AG10803 (cell line): ENCODE measurements around the gene C1orf167.

Experiments used
- DNase-seq: peaks from one replicate; pipeline ENCODE4 v3.0.0; 2010; ENCODE audit warnings: low read depth
- H3K4me3 ChIP-seq: 2 replicates; pipeline ENCODE4 v1.5.1; 2011; ENCODE audit warnings: mild to moderate bottlenecking, low read length, control low read depth
- TF ChIP-seq, protein P1 (sequence below): conservative IDR thresholded peaks from 2 replicates; pipeline ENCODE4 v1.5.1; 2011; ENCODE audit warnings: mild to moderate bottlenecking, low read length, control low read depth, inconsistent platforms

The C1orf167 gene

DNA sequence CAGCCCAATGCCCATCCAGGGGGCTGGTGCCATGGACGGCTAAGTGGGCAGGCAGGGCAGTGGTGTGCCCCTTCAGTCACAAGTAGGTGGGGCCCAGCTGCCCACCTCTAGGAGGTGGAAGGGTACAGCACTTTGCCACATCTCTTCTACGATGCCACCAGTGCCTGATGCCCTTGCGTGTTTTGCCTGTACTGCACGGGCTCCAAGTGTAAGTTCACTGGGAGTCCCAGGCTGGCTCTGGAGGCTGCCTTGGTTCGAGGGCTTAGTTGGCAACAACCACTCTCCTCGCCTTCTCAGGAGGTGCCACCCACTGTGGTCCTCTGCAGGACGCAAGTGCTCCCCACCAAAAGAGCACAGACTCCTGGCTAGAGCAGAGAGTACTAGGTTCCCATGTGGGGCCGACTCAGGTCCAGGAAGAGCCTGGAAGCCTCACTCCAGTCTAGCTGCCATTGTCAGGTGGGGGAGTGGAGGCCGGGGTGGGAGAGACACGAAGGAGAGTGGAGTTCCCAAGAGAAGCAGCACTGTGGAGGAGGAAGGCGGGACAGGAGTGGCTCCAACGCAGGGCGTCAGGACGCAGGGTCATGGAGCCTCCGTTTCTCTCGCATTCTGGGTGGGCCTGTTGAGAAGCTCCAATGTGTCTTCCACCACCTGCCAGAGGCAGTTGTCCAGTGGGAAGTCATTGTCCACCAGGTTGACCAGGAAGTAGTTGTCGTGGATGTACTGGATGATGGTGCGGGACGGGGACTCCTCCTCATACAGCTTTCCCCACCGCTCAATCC, 28.3 kb downstream of the C1orf167 start:
- DNase-seq: no peak
- TF ChIP-seq, protein P1, sequence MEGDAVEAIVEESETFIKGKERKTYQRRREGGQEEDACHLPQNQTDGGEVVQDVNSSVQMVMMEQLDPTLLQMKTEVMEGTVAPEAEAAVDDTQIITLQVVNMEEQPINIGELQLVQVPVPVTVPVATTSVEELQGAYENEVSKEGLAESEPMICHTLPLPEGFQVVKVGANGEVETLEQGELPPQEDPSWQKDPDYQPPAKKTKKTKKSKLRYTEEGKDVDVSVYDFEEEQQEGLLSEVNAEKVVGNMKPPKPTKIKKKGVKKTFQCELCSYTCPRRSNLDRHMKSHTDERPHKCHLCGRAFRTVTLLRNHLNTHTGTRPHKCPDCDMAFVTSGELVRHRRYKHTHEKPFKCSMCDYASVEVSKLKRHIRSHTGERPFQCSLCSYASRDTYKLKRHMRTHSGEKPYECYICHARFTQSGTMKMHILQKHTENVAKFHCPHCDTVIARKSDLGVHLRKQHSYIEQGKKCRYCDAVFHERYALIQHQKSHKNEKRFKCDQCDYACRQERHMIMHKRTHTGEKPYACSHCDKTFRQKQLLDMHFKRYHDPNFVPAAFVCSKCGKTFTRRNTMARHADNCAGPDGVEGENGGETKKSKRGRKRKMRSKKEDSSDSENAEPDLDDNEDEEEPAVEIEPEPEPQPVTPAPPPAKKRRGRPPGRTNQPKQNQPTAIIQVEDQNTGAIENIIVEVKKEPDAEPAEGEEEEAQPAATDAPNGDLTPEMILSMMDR: no peak
- H3K4me3 ChIP-seq: no peak overlapping the region

GRCh38 chr1:11790880-11791715, 29.1 kb downstream of the C1orf167 start:
- peak; percentile 94 for DNase-seq
- TF ChIP-seq, protein P1: no peak
- H3K4me3 ChIP-seq: no peak overlapping the region

DNA sequence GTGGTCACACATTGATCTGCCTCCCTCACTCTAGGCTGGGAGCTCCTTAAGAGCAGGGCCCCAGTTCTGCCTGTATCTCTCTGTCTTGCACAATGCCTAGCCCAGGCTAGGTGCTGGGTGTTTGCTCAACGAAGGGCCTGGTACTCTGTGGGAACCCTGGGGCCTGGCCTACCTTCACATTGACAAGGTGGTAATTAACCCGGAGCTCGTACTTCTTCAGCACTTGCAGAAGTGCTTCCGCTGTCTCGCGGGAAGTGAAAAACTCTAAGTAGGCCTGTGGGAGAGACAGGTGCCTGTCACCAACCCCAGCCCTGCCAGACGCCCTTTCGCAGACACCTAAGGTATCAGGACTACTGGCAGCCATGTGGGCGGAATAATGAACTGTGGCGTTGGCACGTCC, 30.1 kb downstream of the C1orf167 start:
- TF ChIP-seq, protein P1: no peak
- DNase-seq: no peak
- no peak overlapping the region for H3K4me3 ChIP-seq

DNA sequence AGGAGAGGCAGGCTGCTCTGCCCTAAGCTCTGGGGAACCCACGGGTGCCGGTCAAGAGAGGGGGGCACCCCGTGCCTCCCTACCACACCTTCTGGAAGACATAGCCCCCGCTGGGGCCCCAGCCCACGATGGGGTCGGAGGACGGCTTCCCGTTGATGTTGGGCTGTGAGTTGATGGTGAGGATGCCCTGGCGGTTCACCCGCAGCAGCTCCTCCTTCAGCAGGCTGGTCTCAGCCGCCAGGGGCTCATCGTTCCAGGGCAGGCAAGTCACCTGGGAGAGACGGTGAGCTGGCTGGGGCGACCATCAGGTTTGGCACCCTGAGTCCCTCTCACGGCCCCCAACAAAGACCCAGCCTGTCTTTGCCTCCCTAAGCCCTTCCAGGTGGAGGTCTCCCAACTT, 31.8 kb downstream of the C1orf167 start:
- no peak overlapping the region for H3K4me3 ChIP-seq
- TF ChIP-seq, protein P1: no peak
- DNase-seq: no peak

DNA sequence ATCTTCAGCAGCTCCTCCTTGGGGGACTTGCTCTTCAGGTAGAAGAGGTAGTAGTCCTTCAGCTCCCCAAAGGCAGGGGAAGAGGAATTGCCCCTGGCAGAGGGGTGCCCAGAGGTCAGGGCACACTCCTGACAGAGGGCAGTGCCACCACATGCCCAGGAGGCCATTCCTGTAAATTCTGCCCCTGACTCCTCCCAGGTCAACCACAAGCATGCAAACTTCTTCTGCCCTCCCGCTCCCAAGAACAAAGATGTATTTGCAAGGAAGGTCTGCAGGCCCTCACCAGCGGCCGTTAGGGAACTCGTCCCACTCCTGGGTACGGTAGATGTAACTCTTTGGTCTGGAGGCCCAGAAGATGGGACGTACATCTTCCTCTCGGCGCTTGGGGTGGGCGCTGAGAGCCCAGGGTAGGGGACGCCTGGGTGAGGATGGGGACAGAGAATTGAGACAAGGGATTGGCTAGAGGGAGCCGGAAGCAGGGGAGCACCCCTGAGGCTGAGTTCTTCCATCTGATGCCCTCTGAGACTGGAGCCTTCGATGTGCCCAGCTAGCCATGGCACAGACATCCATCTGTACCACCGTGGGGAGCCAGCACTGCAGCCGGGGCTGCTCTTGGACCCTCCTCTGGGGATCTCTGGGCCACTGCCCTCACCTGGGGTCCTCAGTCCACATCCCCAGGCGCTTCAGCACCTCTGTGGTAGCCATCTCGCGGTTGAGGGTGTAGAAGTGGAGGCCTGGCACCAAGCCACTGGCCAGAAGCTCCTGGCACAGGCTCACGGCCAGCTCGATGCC, 32.6 kb downstream of the C1orf167 start:
- H3K4me3 ChIP-seq: no peak overlapping the region
- no peak for DNase-seq
- TF ChIP-seq, protein P1: no peak

DNA sequence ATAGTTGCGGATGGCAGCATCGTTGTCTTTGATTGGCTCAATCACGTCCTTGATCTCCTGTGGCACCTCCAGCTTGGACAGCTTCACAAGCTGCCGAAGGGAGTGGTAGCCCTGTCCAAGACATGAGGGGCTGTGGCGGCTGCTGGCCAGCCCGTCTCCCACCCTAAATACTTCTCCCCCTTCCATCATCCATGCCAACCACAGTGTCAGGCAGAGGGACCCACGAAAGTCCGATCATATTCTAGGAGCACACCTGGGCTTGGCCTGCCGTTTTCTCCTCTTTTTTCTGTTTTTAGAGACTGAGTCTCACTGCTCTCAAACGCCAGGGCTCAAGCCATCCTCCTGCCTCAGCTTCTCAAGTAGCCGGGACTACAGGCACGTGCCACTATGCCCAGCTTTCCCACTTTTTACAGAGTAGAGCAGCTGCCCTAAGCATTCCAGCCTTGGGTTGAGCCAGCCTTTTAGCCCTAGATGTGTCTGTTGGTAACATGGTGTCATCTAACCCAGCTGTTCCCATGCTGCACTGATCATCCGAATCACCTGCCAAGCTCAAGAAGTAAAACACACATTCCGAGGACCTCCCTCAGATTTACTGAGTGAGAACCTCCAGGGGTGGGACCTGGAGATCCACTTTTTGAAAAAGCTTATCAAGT, 33.4 kb downstream of the C1orf167 start:
- TF ChIP-seq, protein P1: no peak

More for the DNA sequence above, 33.4 kb downstream of the C1orf167 start:
- DNase-seq: no peak
- no peak overlapping the region for H3K4me3 ChIP-seq
